ENCODE measurements around the gene GADD45A.
A peak's percentile ranks its signal among the peaks of the same experiment; 100 is the strongest.

- TF ChIP-seq POLR2AphosphoS5 (IDR thresholded peaks at IDR 0.05) = peak; percentile 100
- peak in 2 of 11 experiments; percentile 19 to 42 for TF ChIP-seq CTCF (IDR thresholded peaks at IDR 0.05 in 8 of 11, conservative IDR thresholded peaks at IDR 0.05 in 3 of 11)
These were observed at the start of gene GADD45A for GRCh38 chr1:67685067-67685557.

Measured in spleen (tissue), 7 donors.